GM23338 (cell line): ENCODE measurements around the gene DHX38.

Experiments used
- CREB1 ChIP-seq: fragments of 250-450 bp; sonication (Bioruptor Pico); IDR thresholded peaks from 2 replicates; pipeline ENCODE4 v1.5.0; 2020; ENCODE audit warnings: low read depth, mild to moderate bottlenecking, moderate library complexity
- CTCF ChIP-seq, 2 experiments: fragments of 200-600 bp in 1 of 2; sonication (generic) in 1 of 2; conservative IDR thresholded peaks; 2 replicates each; pipeline versions ENCODE4 v1.5.1 to v1.6.1; 2016 to 2017; ENCODE audit warnings: antibody characterized with exemption in 2 of 2, low read depth in 2 of 2, mild to moderate bottlenecking in 2 of 2, moderate library complexity in 1 of 2
- JUNB ChIP-seq: IDR thresholded peaks from one replicate; pipeline ENCODE4 v1.6.1; 2016; ENCODE audit warnings: antibody characterized with exemption; ENCODE audit not compliant: unreplicated experiment
- POLR2AphosphoS5 ChIP-seq: IDR thresholded peaks from 2 replicates; pipeline ENCODE4 v1.6.1; 2016; ENCODE audit warnings: antibody characterized with exemption, low read depth

- TF ChIP-seq CTCF (conservative IDR thresholded peaks at IDR 0.05; ENCODE audit: low read depth in 2 of 2), result no peak
- no peak for TF ChIP-seq CREB1 (CRISPR knock-in tag)
- no peak for TF ChIP-seq JUNB
- no peak for TF ChIP-seq POLR2AphosphoS5
Measured at GRCh38 chr16:72049110-72049509, 44.5 kb upstream of the DHX38 start.
